ENCODE data around the gene NRAS. TPM values are rescaled to one million over a fixed set of nuclear protein-coding genes. Genes with fewer than 3 reads are reported as not detected.

NRAS gene
- total and polyA plus RNA-seq, 9 of the 15 experiments (the other 6 are each of a cell fraction or from before 2014, with no cell fraction given): 40.7 to 94.5 (median 75.4) TPM

DNA sequence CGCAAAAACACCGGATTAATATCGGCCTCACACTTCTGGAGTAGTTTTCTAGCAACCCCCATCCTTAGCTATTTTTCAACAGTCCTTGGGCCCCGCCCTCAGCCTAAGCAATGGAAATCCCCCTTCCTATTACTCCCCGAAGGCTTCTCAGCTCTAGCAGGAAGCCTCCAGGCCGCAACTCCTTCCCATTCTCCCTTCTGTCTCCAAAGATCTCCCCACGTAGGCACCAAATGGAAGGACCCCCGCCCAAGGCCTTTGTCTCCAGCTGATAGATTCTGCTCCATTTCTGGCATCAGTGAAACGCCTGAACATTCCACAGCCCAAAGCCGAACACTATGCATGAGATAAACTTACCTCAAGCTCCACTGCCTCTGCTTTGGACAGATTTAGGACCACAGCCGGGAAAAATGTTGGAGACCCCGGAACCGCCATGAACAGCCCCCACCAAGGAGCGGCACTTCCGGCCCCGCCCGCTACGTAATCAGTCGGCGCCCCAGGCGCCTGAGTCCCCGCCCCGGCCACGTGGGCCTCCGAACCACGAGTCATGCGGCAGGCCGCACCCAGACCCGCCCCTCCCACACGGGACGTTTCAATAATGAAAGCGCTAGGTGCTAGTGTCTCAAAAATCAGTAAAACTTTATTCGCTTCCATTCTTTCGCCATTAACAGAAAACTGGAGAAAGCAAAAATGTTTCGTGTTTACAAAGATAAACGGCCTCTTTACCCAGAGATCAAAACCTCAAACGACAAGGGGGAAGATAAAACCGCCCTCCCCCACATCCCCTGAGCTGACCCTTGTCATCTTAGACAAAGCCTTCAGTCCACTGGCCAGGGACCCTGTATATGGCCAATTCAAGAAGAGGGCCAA is at the start of gene NRAS (continued):
- TF ChIP-seq BRCA1 (IDR thresholded peaks at IDR 0.05): no peak
- TF ChIP-seq BRCA1 (CRISPR knock-in tag; IDR thresholded peaks at IDR 0.05): no peak
- no peak for TF ChIP-seq ZNF583 (CRISPR knock-in tag; IDR thresholded peaks at IDR 0.05)
- 0 out of 2 replicates have a peak, but pooled peaks have one; percentile 6 for TF ChIP-seq KLF16 (IDR thresholded peaks at IDR 0.05)
- no peak for TF ChIP-seq ZNF174 (CRISPR knock-in tag; IDR thresholded peaks at IDR 0.05)
- TF ChIP-seq, protein P1, sequence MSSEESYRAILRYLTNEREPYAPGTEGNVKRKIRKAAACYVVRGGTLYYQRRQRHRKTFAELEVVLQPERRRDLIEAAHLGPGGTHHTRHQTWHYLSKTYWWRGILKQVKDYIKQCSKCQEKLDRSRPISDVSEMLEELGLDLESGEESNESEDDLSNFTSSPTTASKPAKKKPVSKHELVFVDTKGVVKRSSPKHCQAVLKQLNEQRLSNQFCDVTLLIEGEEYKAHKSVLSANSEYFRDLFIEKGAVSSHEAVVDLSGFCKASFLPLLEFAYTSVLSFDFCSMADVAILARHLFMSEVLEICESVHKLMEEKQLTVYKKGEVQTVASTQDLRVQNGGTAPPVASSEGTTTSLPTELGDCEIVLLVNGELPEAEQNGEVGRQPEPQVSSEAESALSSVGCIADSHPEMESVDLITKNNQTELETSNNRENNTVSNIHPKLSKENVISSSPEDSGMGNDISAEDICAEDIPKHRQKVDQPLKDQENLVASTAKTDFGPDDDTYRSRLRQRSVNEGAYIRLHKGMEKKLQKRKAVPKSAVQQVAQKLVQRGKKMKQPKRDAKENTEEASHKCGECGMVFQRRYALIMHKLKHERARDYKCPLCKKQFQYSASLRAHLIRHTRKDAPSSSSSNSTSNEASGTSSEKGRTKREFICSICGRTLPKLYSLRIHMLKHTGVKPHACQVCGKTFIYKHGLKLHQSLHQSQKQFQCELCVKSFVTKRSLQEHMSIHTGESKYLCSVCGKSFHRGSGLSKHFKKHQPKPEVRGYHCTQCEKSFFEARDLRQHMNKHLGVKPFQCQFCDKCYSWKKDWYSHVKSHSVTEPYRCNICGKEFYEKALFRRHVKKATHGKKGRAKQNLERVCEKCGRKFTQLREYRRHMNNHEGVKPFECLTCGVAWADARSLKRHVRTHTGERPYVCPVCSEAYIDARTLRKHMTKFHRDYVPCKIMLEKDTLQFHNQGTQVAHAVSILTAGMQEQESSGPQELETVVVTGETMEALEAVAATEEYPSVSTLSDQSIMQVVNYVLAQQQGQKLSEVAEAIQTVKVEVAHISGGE (CRISPR knock-in tag; IDR thresholded peaks at IDR 0.05): peak in 2 of 3 experiments; percentile 53 to 54; a peak in 2 of 6 replicates
- TF ChIP-seq FOXK2 (conservative IDR thresholded peaks at IDR 0.05 in 1 of 2, IDR thresholded peaks at IDR 0.05 in 1 of 2; ENCODE audit: low read depth in 2 of 2): peak; percentile 94 to 95
- no peak for TF ChIP-seq XRCC3 (IDR thresholded peaks at IDR 0.05)
- TF ChIP-seq BRD9 (IDR thresholded peaks at IDR 0.05; ENCODE audit: low read depth, partially characterized antibody): no peak
- TF ChIP-seq FUS (optimal IDR thresholded peaks at IDR 0.05; ENCODE audit: low read depth, low read length): no peak
- no peak for TF ChIP-seq HDGF (IDR thresholded peaks at IDR 0.05)
- TF ChIP-seq, protein P2, sequence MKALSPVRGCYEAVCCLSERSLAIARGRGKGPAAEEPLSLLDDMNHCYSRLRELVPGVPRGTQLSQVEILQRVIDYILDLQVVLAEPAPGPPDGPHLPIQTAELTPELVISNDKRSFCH (CRISPR knock-in tag; IDR thresholded peaks at IDR 0.05): no peak
- TF ChIP-seq, protein P2 (tag; IDR thresholded peaks at IDR 0.05): no peak
- TF ChIP-seq ZBTB1 (CRISPR knock-in tag; IDR thresholded peaks at IDR 0.05; ENCODE audit: borderline replicate concordance, low read depth): no peak
- TF ChIP-seq TCF7 (IDR thresholded peaks at IDR 0.05; ENCODE audit: borderline replicate concordance): no peak
- TF ChIP-seq, protein P3, sequence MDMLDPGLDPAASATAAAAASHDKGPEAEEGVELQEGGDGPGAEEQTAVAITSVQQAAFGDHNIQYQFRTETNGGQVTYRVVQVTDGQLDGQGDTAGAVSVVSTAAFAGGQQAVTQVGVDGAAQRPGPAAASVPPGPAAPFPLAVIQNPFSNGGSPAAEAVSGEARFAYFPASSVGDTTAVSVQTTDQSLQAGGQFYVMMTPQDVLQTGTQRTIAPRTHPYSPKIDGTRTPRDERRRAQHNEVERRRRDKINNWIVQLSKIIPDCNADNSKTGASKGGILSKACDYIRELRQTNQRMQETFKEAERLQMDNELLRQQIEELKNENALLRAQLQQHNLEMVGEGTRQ (CRISPR knock-in tag; IDR thresholded peaks at IDR 0.05): peak; percentile 95
- no peak for TF ChIP-seq ZNF77 (CRISPR knock-in tag; IDR thresholded peaks at IDR 0.05)
- TF ChIP-seq GABPA (tag; conservative IDR thresholded peaks at IDR 0.05; ENCODE audit: low read depth): peak; percentile 95
- TF ChIP-seq, protein P4, sequence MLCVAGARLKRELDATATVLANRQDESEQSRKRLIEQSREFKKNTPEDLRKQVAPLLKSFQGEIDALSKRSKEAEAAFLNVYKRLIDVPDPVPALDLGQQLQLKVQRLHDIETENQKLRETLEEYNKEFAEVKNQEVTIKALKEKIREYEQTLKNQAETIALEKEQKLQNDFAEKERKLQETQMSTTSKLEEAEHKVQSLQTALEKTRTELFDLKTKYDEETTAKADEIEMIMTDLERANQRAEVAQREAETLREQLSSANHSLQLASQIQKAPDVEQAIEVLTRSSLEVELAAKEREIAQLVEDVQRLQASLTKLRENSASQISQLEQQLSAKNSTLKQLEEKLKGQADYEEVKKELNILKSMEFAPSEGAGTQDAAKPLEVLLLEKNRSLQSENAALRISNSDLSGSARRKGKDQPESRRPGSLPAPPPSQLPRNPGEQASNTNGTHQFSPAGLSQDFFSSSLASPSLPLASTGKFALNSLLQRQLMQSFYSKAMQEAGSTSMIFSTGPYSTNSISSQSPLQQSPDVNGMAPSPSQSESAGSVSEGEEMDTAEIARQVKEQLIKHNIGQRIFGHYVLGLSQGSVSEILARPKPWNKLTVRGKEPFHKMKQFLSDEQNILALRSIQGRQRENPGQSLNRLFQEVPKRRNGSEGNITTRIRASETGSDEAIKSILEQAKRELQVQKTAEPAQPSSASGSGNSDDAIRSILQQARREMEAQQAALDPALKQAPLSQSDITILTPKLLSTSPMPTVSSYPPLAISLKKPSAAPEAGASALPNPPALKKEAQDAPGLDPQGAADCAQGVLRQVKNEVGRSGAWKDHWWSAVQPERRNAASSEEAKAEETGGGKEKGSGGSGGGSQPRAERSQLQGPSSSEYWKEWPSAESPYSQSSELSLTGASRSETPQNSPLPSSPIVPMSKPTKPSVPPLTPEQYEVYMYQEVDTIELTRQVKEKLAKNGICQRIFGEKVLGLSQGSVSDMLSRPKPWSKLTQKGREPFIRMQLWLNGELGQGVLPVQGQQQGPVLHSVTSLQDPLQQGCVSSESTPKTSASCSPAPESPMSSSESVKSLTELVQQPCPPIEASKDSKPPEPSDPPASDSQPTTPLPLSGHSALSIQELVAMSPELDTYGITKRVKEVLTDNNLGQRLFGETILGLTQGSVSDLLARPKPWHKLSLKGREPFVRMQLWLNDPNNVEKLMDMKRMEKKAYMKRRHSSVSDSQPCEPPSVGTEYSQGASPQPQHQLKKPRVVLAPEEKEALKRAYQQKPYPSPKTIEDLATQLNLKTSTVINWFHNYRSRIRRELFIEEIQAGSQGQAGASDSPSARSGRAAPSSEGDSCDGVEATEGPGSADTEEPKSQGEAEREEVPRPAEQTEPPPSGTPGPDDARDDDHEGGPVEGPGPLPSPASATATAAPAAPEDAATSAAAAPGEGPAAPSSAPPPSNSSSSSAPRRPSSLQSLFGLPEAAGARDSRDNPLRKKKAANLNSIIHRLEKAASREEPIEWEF (CRISPR knock-in tag; IDR thresholded peaks at IDR 0.05): no peak
